Prostate gland (tissue), 2 donors: ENCODE data around the gene MTFP1. TPM values are rescaled to one million over a fixed set of nuclear protein-coding genes. Genes with fewer than 3 reads are reported as not detected.

Experiments
- DNase-seq: peaks from one replicate; pipeline ENCODE4 v3.0.0-alpha.2; 2019; ENCODE audit warnings: low spot score
- H3K27ac ChIP-seq, 2 donors: fragments of 200-600 bp; sonication (generic); 2 replicates each; pipeline ENCODE4 v1.5.1; 2017 to 2019
- H3K27me3 ChIP-seq: fragments of 200-600 bp; sonication (generic); replicated peaks from 2 replicates; pipeline ENCODE4 v1.5.1; 2019; ENCODE audit not compliant: insufficient read depth
- H3K36me3 ChIP-seq, 2 donors: fragments of 200-600 bp; sonication (generic); 1 replicate in 1 of 2; 2 replicates in 1 of 2; pipeline versions ENCODE4 v1.5.1 to v1.8.1; 2017 to 2019
- H3K4me1 ChIP-seq: fragments of 200-600 bp; sonication (generic); replicated peaks from 2 replicates; pipeline ENCODE4 v1.5.1; 2019
- H3K4me3 ChIP-seq, 2 donors: fragments of 200-600 bp; sonication (generic); 2 replicates each; pipeline ENCODE4 v1.5.1; 2017 to 2019
- H3K9me3 ChIP-seq: fragments of 200-600 bp; sonication (generic); 2 replicates; pipeline ENCODE4 v1.5.1; 2017
- CTCF ChIP-seq, 4 experiments: fragments of 200-600 bp in 2 of 4; fragments of 450-650 bp in 2 of 4; sonication (generic) in 2 of 4; IDR thresholded peaks; 1 replicate in 3 of 4; 2 replicates in 1 of 4; pipeline ENCODE4 v1.5.1; 2016 to 2019; ENCODE audit warnings: antibody characterized with exemption in 4 of 4, mild to moderate bottlenecking in 2 of 4, moderate library complexity in 2 of 4
- POLR2A ChIP-seq: fragments of 450-650 bp; IDR thresholded peaks from one replicate; pipeline ENCODE4 v1.6.1; 2016; ENCODE audit warnings: antibody characterized with exemption, mild to moderate bottlenecking
- POLR2AphosphoS5 ChIP-seq: sonication (generic); formaldehyde crosslinking; IDR thresholded peaks from one replicate; pipeline ENCODE4 v1.6.1; 2017; ENCODE audit warnings: antibody characterized with exemption
- WGBS: methylation state at CpG from one replicate; pipeline ENCODE4 v1.1.5; 2018; 5-methylcytosine and 5-hydroxymethylcytosine counted together
- intact Hi-C: fragments of 100-400 bp; cut with DNase I; formaldehyde crosslinking; loops from one replicate; pipeline ENCODE4 v1.14.2; 2022
- total RNA-seq, 2 donors: library from RNA; depleted of rRNA; stranded (reverse); fragments of >200 nt; gene quantifications; one replicate each; pipeline ENCODE4 v1.1.0, GENCODE V29; 2016

Gene MTFP1
- total RNA-seq, 2 donors from 2014 or later, result 14.1 to 28.1 TPM

- 80% methylated on average over 4 of the region's 4 CpGs for WGBS
- intact Hi-C loops, result no loop called here
- no peaks in the 10 kb centered on the region for H3K9me3 ChIP-seq
- H3K36me3 ChIP-seq, result peaks cover 0 to 1% of the 10 kb centered on the region in 2 donors
- H3K27me3 ChIP-seq, result no peaks in the 10 kb centered on the region
- no peak for TF ChIP-seq CTCF (IDR thresholded peaks at IDR 0.05)
- TF ChIP-seq POLR2AphosphoS5, result no peak
- no peak for TF ChIP-seq POLR2A
- no peak overlapping the region for H3K4me3 ChIP-seq
- H3K27ac ChIP-seq, result peak overlapping the region in 1 of 2 donors; percentile 95
- no peak for DNase-seq
- H3K4me1 ChIP-seq, result peaks cover 5% of the 10 kb centered on the region
Observed at GRCh38 chr22:30414525-30415047, 11.0 kb upstream of the MTFP1 start.

- intact Hi-C loops, result no loop called here
- 67% methylated on average over 2 of the region's 2 CpGs for WGBS
- no peaks in the 10 kb centered on the region for H3K9me3 ChIP-seq
- H3K4me3 ChIP-seq, result no peak overlapping the region
- TF ChIP-seq CTCF (IDR thresholded peaks at IDR 0.05) (no peak), POLR2AphosphoS5 (no peak), POLR2A (no peak)
- no peaks in the 10 kb centered on the region for H3K27me3 ChIP-seq
- H3K27ac ChIP-seq, result peak overlapping the region in 1 of 2 donors; percentile 95
- no peaks in the 10 kb centered on the region for H3K36me3 ChIP-seq
- H3K4me1 ChIP-seq, result peaks cover 12% of the 10 kb centered on the region
- no peak for DNase-seq
Observed at GRCh38 chr22:30416403-30416802, 9.2 kb upstream of the MTFP1 start.

GRCh38 chr22:30416837-30417236, 8.7 kb upstream of the MTFP1 start:
- H3K9me3 ChIP-seq, result no peaks in the 10 kb centered on the region
- peak overlapping the region in 1 of 2 donors; percentile 95 for H3K27ac ChIP-seq
- intact Hi-C loops, result no loop called here
- no peak overlapping the region for H3K4me3 ChIP-seq
- H3K4me1 ChIP-seq, result peaks cover 16% of the 10 kb centered on the region
- 48% methylated on average over 1 of the region's 1 CpG for WGBS
- peak; percentile 60 for DNase-seq
- H3K27me3 ChIP-seq, result no peaks in the 10 kb centered on the region
- TF ChIP-seq POLR2AphosphoS5, result peak; percentile 84
- no peak for TF ChIP-seq POLR2A
- H3K36me3 ChIP-seq, result no peaks in the 10 kb centered on the region

GRCh38 chr22:30420347-30421125, 5.0 kb upstream of the MTFP1 start:
- Histone ChIP-seq H3K27me3 (no peaks in the 10 kb centered on the region), H3K27ac (peak overlapping the region; percentile 3 to 95), H3K4me3 (no peak overlapping the region), H3K36me3 (no peaks in the 10 kb centered on the region), H3K4me1 (peaks cover 32% of the 10 kb centered on the region), H3K9me3 (no peaks in the 10 kb centered on the region)
- intact Hi-C loops, result no loop called here
- TF ChIP-seq CTCF (IDR thresholded peaks at IDR 0.05) (no peak), POLR2A (no peak), POLR2AphosphoS5 (no peak)
- WGBS, result 48% methylated on average over 6 of the region's 6 CpGs
- no peak for DNase-seq

- H3K4me1 ChIP-seq, result peaks cover 32% of the 10 kb centered on the region
- intact Hi-C loops, result no loop called here
- no peak for DNase-seq
- TF ChIP-seq POLR2AphosphoS5 (no peak), CTCF (IDR thresholded peaks at IDR 0.05) (no peak), POLR2A (no peak)
- H3K4me3 ChIP-seq, result no peak overlapping the region
- WGBS, result 64% methylated on average over 8 of the region's 8 CpGs
- H3K27ac ChIP-seq, result peak overlapping the region; percentile 95 to 96
- no peaks in the 10 kb centered on the region for H3K36me3 ChIP-seq
- H3K27me3 ChIP-seq, result no peaks in the 10 kb centered on the region
- no peaks in the 10 kb centered on the region for H3K9me3 ChIP-seq
Observed at GRCh38 chr22:30421695-30422480, 3.7 kb upstream of the MTFP1 start.
